HepG2 (cell line): Measurements from ENCODE around the gene KLHDC4. TPM values are rescaled to one million over a fixed set of nuclear protein-coding genes. Genes with fewer than 3 reads are reported as not detected.
A peak's percentile ranks its signal among the peaks of the same experiment; 100 is the strongest.

Experiments used
- ATF1 ChIP-seq: IDR thresholded peaks from 2 replicates; pipeline ENCODE4 v1.6.1; 2016; ENCODE audit warnings: mild to moderate bottlenecking, control low read depth
- CREM ChIP-seq, 2 experiments: sonication (generic) in 1 of 2; formaldehyde crosslinking in 1 of 2; IDR thresholded peaks; 2 replicates each; pipeline versions ENCODE4 v1.4.0 to v1.6.1; 2016 to 2020; ENCODE audit warnings: antibody characterized with exemption in 1 of 2, mild to moderate bottlenecking in 1 of 2, missing genetic modification reagents in 1 of 2
- GMEB2 ChIP-seq: IDR thresholded peaks from 2 replicates; pipeline ENCODE4 v1.6.1; 2016; ENCODE audit warnings: missing biosample characterization, missing genetic modification reagents, low read depth
- HMG20A ChIP-seq: IDR thresholded peaks from 2 replicates; pipeline ENCODE4 v1.6.1; 2016; ENCODE audit warnings: borderline replicate concordance
- KLF9 ChIP-seq: IDR thresholded peaks from 2 replicates; pipeline ENCODE4 v1.6.1; 2016; ENCODE audit warnings: low read depth
- TBX3 ChIP-seq: fragments of 450-650 bp; IDR thresholded peaks from 2 replicates; pipeline ENCODE4 v1.6.1; 2017; ENCODE audit warnings: antibody characterized with exemption, mild to moderate bottlenecking, inconsistent platforms, borderline replicate concordance
- THAP9 ChIP-seq: sonication (generic); formaldehyde crosslinking; IDR thresholded peaks from 2 replicates; pipeline ENCODE4; 2020; ENCODE audit warnings: missing genetic modification reagents, mild to moderate bottlenecking, borderline replicate concordance
- ZBTB40 ChIP-seq, 2 experiments: fragments of 450-650 bp in 1 of 2; sonication (generic) in 1 of 2; formaldehyde crosslinking in 1 of 2; IDR thresholded peaks; 2 replicates each; pipeline versions ENCODE4 v1.6.1 to v1.8.0; 2016 to 2022; ENCODE audit warnings: antibody characterized with exemption in 1 of 2, mild to moderate bottlenecking in 1 of 2, missing genetic modification reagents in 1 of 2
- ZMYM3 ChIP-seq: sonication (generic); formaldehyde crosslinking; IDR thresholded peaks from 2 replicates; pipeline ENCODE4 v1.5.1; 2020; ENCODE audit warnings: mild to moderate bottlenecking, missing genetic modification reagents
- ZNF367 ChIP-seq: sonication (generic); formaldehyde crosslinking; IDR thresholded peaks from 2 replicates; pipeline ENCODE4 v1.4.0; 2020; ENCODE audit warnings: missing genetic modification reagents, borderline replicate concordance
- ZNF597 ChIP-seq: sonication (generic); formaldehyde crosslinking; IDR thresholded peaks from 2 replicates; pipeline ENCODE4 v1.5.0; 2020; ENCODE audit warnings: missing genetic modification reagents
- ZNF615 ChIP-seq: sonication (generic); formaldehyde crosslinking; IDR thresholded peaks from 2 replicates; pipeline ENCODE4 v1.5.0; 2020; ENCODE audit warnings: mild to moderate bottlenecking, missing genetic modification reagents, borderline replicate concordance
- ZNF644 ChIP-seq: IDR thresholded peaks from 2 replicates; pipeline ENCODE4 v1.6.1; 2016; ENCODE audit warnings: low read depth
- polyA plus RNA-seq, 8 experiments: library from polyadenylated mRNA; depleted of rRNA in 3 of 8; stranded (reverse) in 7 of 8; unstranded in 1 of 8; fragments of >200 nt; fragmentation: Illumina TruSeq in 4 of 8; extraction: Trizol in 4 of 8; gene quantifications; 2 replicates each; pipeline versions ENCODE4 v1.2.1 to v1.2.3, GENCODE V29; 2011 to 2016; ENCODE audit warnings: low read depth in 4 of 8, missing spikeins in 1 of 8, mixed read lengths in 1 of 8; ENCODE audit not compliant: insufficient read depth in 1 of 8
- total RNA-seq, 5 experiments: library from RNA; depleted of rRNA; stranded (reverse); fragments of >200 nt; fragmentation: Illumina TruSeq; extraction: Trizol; gene quantifications; 2 replicates each; pipeline ENCODE4 v1.2.3, GENCODE V29; 2016; ENCODE audit warnings: low read depth in 1 of 5

KLHDC4 gene
- total and polyA plus RNA-seq, 2 of the 13 experiments (the other 11 are each of a cell fraction or from before 2014, with no cell fraction given) = 18.7 to 31.8 TPM

- TF ChIP-seq ZMYM3 = peak; percentile 53
- TF ChIP-seq GMEB2 (CRISPR knock-in tag) = no peak
- no peak for TF ChIP-seq ZNF597
- no peak for TF ChIP-seq KLF9 (CRISPR knock-in tag)
- TF ChIP-seq CREM (IDR thresholded peaks at IDR 0.05) = peak; percentile 86
- no peak for TF ChIP-seq CREM (CRISPR knock-in tag; IDR thresholded peaks at IDR 0.05)
- TF ChIP-seq ZNF367 (CRISPR knock-in tag) = no peak
- TF ChIP-seq ATF1 (CRISPR knock-in tag) = no peak
- no peak for TF ChIP-seq ZBTB40 (IDR thresholded peaks at IDR 0.05)
- TF ChIP-seq ZBTB40 (CRISPR knock-in tag; IDR thresholded peaks at IDR 0.05) = peak; percentile 57; the same call in 1 of the 2 replicates
- no peak for TF ChIP-seq ZNF615 (CRISPR knock-in tag)
- TF ChIP-seq TBX3 = no peak
- TF ChIP-seq HMG20A = peak; percentile 92
- TF ChIP-seq THAP9 = peak; percentile 53; the same call in 1 of the 2 replicates
- peak; percentile 89 for TF ChIP-seq ZNF644
Measured at GRCh38 chr16:87789437-87790291, 23.9 kb upstream of the KLHDC4 start (continued).
